RWPE1 (cell line): Measurements from ENCODE around the gene PACC1.

Experiments used
- CTCF ChIA-PET: fragments of 350-600 bp; sonication (Branson Sonifier 250); formaldehyde crosslinking; extraction: SDS; loops from one replicate; lab custom pipeline; 2021; lab: Yijun Ruan, JAX
- POLR2A ChIA-PET: fragments of 400-600 bp; formaldehyde crosslinking; extraction: SDS; loops from one replicate; lab custom pipeline; 2020; ENCODE audit warnings: antibody characterized with exemption; ENCODE audit not compliant: low non-redundant PET; lab: Yijun Ruan, JAX
- DNase-seq: peaks from one replicate; pipeline ENCODE4 v3.0.0; 2012; ENCODE audit warnings: low spot score
- H3K27ac ChIP-seq: fragments of 450-650 bp; 2 replicates; pipeline ENCODE4 v1.5.1; 2017
- TF ChIP-seq, protein P1 (sequence below): fragments of 450-650 bp; conservative IDR thresholded peaks from 2 replicates; pipeline ENCODE4 v1.5.1; 2017; ENCODE audit warnings: low read depth, mild to moderate bottlenecking

PACC1 gene

DNA sequence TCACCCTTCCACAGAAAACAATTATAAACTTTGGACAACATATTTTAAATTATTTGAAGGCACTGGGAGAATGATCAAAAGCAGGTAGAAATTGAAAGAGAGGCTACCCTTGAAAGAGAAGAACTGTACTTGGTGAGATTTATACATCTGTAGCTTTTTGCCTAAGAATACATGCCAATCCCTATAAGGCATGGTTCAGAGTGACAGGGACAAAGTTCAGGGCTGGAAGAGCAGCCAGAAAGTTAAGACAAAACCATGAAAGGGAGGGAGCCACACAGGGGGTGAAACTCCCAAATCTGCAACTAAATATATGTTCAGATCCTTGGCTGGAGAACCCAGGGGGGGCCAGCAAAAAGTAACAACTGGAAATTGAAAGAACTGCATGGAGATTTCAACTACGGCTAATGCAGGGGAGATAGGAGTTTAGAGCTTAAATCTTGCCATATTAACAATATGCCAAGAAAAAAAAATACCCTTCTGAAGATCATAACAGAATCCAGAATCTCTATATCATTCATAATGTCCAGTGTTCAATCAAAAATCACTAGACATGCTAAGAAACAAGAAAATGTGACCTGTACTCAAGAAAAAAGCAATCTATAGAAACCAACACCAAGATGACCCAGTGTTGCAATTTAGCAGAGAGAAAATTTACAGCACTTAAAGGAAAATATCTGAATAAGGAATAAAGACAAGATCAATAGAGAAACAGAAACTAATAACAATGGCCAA, 25.5 kb downstream of the PACC1 start:
- ChIA-PET CTCF (no interaction called here), POLR2A (no interaction called here)
- TF ChIP-seq, protein P1, sequence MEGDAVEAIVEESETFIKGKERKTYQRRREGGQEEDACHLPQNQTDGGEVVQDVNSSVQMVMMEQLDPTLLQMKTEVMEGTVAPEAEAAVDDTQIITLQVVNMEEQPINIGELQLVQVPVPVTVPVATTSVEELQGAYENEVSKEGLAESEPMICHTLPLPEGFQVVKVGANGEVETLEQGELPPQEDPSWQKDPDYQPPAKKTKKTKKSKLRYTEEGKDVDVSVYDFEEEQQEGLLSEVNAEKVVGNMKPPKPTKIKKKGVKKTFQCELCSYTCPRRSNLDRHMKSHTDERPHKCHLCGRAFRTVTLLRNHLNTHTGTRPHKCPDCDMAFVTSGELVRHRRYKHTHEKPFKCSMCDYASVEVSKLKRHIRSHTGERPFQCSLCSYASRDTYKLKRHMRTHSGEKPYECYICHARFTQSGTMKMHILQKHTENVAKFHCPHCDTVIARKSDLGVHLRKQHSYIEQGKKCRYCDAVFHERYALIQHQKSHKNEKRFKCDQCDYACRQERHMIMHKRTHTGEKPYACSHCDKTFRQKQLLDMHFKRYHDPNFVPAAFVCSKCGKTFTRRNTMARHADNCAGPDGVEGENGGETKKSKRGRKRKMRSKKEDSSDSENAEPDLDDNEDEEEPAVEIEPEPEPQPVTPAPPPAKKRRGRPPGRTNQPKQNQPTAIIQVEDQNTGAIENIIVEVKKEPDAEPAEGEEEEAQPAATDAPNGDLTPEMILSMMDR = no peak
- no peak overlapping the region for H3K27ac ChIP-seq
- DNase-seq = no peak

DNA sequence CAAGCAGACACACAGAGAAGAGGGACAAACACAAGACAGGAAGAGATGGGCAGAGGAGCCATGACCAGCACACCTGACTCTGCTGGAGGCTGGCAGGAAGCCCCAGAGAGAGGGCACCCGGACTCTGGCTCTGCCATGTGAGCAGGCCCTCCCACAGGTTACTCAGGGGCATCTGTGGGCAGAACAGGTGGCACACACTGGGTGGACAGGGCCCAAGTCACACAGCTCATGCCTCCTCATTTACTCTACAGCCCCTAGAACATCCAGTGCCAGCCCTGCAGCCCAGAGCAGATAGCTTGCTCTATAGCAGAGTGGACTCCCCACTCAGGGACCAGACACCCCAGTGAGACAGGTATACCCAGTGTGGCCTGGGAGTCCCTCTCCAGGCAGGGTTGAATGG, 28.7 kb downstream of the PACC1 start:
- ChIA-PET POLR2A (no interaction called here), CTCF (interaction anchor here (0.6 kb wide), 1 partner anchor 326 kb away, joined by 3 read pairs; no protein-coding TSS in a partner anchor)
- TF ChIP-seq, protein P1 = no peak
- no peak for DNase-seq
- no peak overlapping the region for H3K27ac ChIP-seq

DNA sequence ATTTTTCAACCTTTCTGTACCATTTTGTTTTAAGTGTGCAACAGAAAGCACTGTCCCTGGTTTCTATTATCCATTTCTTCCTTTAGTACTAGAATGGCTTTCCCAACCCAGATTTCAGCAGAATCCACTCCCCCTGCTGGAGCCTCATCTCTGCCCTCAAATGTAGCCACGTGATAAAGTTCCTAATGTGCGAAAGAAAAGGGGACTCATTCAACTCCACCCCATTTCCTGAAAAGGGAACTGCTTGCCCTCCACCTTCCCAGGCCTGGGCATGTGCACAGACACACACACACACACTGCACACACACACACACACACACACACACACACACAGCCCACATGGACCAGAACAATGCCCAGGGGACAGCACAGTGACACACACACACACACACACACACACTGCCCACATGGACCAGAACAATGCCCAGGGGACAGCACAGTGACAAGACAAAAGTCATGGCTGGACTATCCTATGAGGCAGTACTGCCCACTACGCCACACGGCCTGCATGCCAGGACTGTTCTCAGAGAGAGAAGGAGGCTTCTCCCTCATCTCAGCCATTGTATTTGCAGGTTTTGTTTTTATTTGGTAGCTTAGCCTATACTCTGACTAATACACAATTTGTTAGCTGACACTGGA, 33.2 kb downstream of the PACC1 start:
- DNase-seq = no peak
- TF ChIP-seq, protein P1 = no peak
- ChIA-PET POLR2A (no interaction called here), CTCF (no interaction called here)
- H3K27ac ChIP-seq = no peak overlapping the region

DNA sequence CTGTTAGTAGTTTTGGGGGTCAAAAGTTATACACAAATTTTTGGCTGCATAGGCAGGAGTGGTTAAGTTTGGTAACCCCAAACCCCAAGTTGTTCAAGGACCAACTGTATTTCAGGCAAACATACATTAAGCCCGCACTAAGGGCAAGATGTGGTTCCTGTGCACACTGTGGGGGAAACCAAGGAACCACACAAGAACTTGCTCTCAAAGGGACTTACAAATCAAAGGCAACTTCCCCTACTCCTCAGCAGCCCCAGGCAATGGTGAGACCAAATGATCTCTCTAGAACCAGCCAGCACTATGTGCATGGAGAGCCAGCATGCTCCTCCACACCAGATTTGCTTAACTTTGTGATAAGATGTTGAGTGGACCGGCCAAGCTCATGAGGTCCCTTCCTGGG, 35.3 kb downstream of the PACC1 start:
- no peak overlapping the region for H3K27ac ChIP-seq
- DNase-seq = no peak
- ChIA-PET CTCF (interaction anchor here (0.6 to 2.0 kb wide), 2 partner anchors 76 to 1053 kb away, joined by 4 to 8 read pairs; no protein-coding TSS in a partner anchor), POLR2A (no interaction called here)
- TF ChIP-seq, protein P1 = no peak

DNA sequence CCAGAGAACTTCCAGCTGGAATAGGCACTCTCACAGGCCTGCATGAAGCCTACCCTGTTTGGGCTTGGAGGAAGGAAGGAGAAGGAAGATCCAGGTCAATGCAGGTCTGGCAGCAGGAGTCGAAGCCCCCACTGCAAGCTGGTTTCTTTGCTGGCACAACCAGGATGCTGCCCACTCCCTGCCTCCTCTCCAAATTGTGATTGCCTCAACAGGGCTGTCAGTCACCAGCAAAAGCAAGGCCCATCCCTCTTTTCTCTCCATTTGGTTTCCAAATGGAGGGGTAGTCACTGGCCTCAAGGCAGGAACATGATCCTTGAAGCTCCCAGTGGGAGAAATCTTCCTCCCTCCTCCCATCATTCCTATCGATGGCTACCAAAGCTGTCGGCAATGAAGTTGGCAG, 37.0 kb downstream of the PACC1 start:
- H3K27ac ChIP-seq = no peak overlapping the region
- no peak for DNase-seq
- TF ChIP-seq, protein P1 = no peak
- ChIA-PET POLR2A (interaction anchor here (0.6 kb wide), 1 partner anchor 90 kb away, joined by 3 read pairs; no protein-coding TSS in a partner anchor), CTCF (interaction anchor here (1.1 kb wide), 1 partner anchor 78 kb away, joined by 3 read pairs; no protein-coding TSS in a partner anchor)

DNA sequence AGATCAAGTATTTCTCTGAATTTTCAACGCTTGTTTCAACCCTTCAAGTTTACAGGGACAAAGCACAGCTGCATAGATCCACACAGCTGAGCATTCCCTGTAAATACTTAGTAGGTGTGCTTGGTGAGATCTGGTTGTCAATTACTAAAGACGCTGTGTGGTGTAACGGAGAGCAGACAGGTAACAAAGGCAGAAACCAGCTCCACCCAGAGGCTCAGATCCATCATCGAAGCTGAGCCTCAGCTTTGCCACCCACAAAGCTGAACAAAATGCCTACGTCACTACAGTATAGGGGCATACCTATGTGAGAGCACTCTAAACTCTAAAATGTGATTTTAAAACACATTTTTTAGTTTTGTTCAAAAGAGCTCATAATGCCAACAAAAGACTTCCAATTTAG, 38.7 kb downstream of the PACC1 start:
- no peak for DNase-seq
- H3K27ac ChIP-seq = no peak overlapping the region
- CTCF ChIA-PET = no interaction called here
- TF ChIP-seq, protein P1 = no peak
- POLR2A ChIA-PET = no interaction called here
